Measurements from ENCODE around the gene UNC119. TPM values are rescaled to one million over a fixed set of nuclear protein-coding genes. Genes with fewer than 3 reads are reported as not detected.

The UNC119 gene
- total and polyA plus RNA-seq, 8 donors: 13.6 to 30.9 (median 17.2) TPM

DNA sequence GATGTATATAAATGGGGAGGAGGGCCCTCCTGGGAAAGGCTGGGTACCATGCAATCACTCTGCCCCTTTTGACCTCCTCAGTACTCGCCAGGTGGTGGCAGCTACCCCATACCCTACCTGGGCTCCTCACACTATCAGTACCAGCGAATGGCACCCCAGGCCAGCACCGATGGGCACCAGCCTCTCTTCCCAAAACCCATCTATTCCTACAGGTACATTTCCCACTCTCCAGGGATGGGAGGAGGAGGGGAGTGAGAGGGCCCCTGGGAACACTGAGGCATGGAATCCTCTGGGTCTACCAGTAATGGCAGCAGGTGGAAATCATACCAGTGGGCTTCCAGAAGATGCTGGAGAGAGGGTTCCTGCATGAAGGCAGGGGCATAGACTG lies 23.4 kb downstream of the UNC119 start:
- 67 to 97% (median 89%) methylated on average over 1 to 3 of the region's 3 CpGs for WGBS, 5 donors
- no peak for TF ChIP-seq CTCF (IDR thresholded peaks at IDR 0.05)
- TF ChIP-seq POLR2AphosphoS5 (IDR thresholded peaks at IDR 0.05): no peak
- TF ChIP-seq EP300 (IDR thresholded peaks at IDR 0.05): no peak
- no peak for TF ChIP-seq POLR2A (IDR thresholded peaks at IDR 0.05)
- Histone ChIP-seq H3K9me3 (no peaks in the 10 kb centered on the region), H3K27me3 (peaks cover 0 to 9% (median 0%) of the 10 kb centered on the region in 3 donors), H3K36me3 (no peaks in the 10 kb centered on the region), H3K4me3 (no peak overlapping the region), H3K27ac (no peak overlapping the region), H3K4me1 (peaks cover 6 to 50% (median 34%) of the 10 kb centered on the region in 4 donors)
- no peak for DNase-seq
- intact Hi-C loops (cut with DNase I; ENCODE audit: low total_unique reads): no loop called here

- H3K36me3 ChIP-seq: no peaks in the 10 kb centered on the region
- no peak for DNase-seq
Measured at GRCh38 chr17:28528327-28529012, 24.0 kb downstream of the UNC119 start.

GRCh38 chr17:28527859-28528258 lies 24.6 kb downstream of the UNC119 start:
- Histone ChIP-seq H3K27me3 (peaks cover 0 to 9% (median 0%) of the 10 kb centered on the region in 3 donors), H3K4me3 (no peak overlapping the region), H3K27ac (peak overlapping the region in 2 of 5 donors; percentile 24 to 62), H3K36me3 (no peaks in the 10 kb centered on the region), H3K4me1 (peaks cover 6 to 44% (median 34%) of the 10 kb centered on the region in 4 donors), H3K9me3 (no peaks in the 10 kb centered on the region)
- WGBS, 5 donors: 29 to 65% (median 43%) methylated on average over 2 of the region's 2 CpGs
- TF ChIP-seq POLR2A (IDR thresholded peaks at IDR 0.05) (no peak), EP300 (IDR thresholded peaks at IDR 0.05) (no peak), CTCF (IDR thresholded peaks at IDR 0.05) (no peak), POLR2AphosphoS5 (IDR thresholded peaks at IDR 0.05) (no peak)
- intact Hi-C loops (cut with DNase I; ENCODE audit: low total_unique reads): no loop called here
- peak in 1 of 2 donors; percentile 90 for DNase-seq

More at GRCh38 chr17:28528327-28529012, 24.0 kb downstream of the UNC119 start:
- Histone ChIP-seq H3K27me3 (peaks cover 0 to 9% (median 0%) of the 10 kb centered on the region in 3 donors), H3K27ac (no peak overlapping the region), H3K9me3 (no peaks in the 10 kb centered on the region), H3K4me3 (no peak overlapping the region), H3K4me1 (peaks cover 6 to 50% (median 34%) of the 10 kb centered on the region in 4 donors)
- intact Hi-C loops (cut with DNase I; ENCODE audit: low total_unique reads): no loop called here
- WGBS, 5 donors: 76 to 80% (median 77%) methylated on average over 9 of the region's 9 CpGs
- TF ChIP-seq POLR2AphosphoS5 (IDR thresholded peaks at IDR 0.05): no peak
- no peak for TF ChIP-seq POLR2A (IDR thresholded peaks at IDR 0.05)
- no peak for TF ChIP-seq CTCF (IDR thresholded peaks at IDR 0.05)
- TF ChIP-seq EP300 (IDR thresholded peaks at IDR 0.05): no peak

DNA sequence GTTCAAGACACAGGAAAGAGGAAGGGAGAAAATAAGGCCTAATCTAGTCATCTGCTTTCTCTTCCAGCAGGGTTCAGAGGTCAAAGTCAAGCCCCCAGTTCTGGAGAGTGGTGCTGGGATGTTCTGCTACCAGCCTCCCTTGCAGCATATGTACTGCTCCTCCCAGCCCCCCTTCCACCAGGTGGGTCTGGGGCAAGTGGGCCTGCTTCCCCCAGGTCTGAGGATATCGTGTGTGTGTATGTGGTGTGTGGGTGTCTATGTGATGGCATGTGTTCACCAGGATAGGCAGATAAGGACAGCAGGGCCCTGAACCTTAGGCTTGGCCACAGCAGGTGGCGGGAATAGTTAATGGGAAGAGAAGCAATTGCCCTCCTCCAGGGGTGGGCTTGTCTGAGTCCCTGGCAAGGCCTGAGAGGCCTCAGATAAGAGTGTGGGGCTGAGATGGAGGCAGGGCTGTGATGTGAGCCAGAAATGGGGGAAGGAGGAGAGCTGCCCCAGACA lies 25.2 kb downstream of the UNC119 start:
- no peaks in the 10 kb centered on the region for H3K9me3 ChIP-seq
- H3K36me3 ChIP-seq: no peaks in the 10 kb centered on the region
- H3K4me1 ChIP-seq: peaks cover 6 to 41% (median 34%) of the 10 kb centered on the region in 4 donors
- no peak for TF ChIP-seq POLR2AphosphoS5 (IDR thresholded peaks at IDR 0.05)
- TF ChIP-seq CTCF (IDR thresholded peaks at IDR 0.05): no peak
- no peak for TF ChIP-seq POLR2A (IDR thresholded peaks at IDR 0.05)
- no peak for TF ChIP-seq EP300 (IDR thresholded peaks at IDR 0.05)
- 87 to 100% (median 89%) methylated on average over 2 of the region's 2 CpGs for whole genome bisulfite sequencing, 5 donors
- peaks cover 0 to 9% (median 0%) of the 10 kb centered on the region in 3 donors for H3K27me3 ChIP-seq
- no peak for DNase-seq
- peak overlapping the region in 1 of 5 donors; percentile 62 for H3K27ac ChIP-seq
- intact Hi-C loops (cut with DNase I; ENCODE audit: low total_unique reads): no loop called here
- H3K4me3 ChIP-seq: no peak overlapping the region

Measured in stomach (tissue), 9 donors.